DMS79 (cell line): Measurements from ENCODE around the gene TMEM74B.

Experiments
- DNase-seq: peaks from one replicate; lab custom pipeline; 2025; lab: John Stamatoyannopoulos, UW

The TMEM74B gene

DNA sequence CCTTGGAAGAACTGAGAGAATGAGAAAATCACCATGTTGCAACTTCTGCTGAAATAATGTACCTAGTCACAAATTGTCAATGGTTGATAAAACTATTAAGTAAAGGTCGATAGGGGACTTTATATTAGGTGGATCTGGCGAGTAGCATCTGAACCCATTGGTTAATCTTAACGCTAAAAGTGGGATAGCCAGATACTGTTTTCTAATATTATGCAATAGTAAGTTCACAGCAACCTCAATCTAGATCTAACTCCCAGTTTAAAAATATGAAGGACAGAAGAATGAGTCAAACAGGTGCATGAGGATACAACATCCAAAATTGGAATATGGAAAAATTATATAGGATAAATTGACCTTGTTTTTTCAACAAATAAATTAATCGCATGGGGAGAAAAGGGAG lies 47.5 kb downstream of the TMEM74B start:
- no peak for DNase-seq

DNA sequence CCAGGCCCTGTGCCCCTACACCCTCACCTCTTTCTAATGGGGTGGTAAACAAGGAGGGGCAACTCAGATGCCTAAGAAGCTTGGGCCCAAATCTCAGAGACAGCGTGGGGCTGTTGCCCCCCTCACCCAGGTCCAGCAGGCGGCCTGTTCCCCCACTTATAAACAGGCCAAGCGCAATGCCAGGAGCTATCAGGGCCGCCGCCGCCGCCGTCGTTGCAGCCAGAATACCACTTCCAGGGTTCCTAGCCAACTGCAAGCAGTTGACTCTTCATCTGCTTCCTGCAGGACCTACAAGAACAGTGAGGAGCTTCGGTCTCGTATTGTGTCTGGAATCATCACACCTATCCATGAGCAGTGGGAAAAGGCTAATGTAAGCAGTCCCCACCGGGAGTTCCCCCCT lies 49.9 kb downstream of the TMEM74B start:
- DNase-seq = no peak

DNA sequence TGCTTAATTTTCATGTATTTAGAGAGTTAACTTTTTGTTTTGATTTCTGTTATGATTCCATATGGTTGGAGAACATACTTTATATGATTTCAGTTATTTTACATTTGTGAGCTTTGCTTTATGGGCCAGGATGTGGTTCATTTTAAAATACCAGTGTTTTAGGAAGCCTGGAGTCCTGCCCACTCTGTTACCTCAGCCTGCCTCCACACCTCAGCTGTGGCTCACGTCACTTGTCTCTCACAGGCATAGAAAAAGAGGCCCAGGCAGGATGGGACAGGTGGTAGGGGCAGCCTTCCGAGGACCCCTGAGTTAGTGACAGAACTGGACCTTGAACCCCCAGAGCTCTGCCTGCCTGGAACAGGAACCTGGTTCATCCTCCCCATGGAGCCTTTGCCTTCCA lies 50.4 kb downstream of the TMEM74B start:
- DNase-seq = no peak

DNA sequence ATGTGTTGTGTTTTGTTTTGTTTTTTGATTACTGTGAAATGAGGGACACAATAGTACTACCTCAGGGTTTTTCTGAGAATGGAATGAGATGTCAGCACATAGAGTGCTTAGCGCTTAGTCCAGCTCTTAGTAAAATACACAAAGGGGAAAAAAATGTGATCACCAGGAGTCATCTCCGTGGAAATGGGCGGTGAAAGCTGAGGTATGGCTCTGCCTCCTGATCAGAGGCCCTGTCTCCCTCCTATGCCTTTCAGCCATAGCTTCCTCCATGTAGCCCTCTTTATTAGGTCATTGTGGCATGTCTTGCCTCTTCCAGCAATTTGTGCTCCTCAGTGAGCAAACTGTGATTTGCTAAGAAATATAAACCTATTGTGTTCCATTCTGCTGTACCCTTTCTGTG lies 53.4 kb downstream of the TMEM74B start:
- DNase-seq = no peak

DNA sequence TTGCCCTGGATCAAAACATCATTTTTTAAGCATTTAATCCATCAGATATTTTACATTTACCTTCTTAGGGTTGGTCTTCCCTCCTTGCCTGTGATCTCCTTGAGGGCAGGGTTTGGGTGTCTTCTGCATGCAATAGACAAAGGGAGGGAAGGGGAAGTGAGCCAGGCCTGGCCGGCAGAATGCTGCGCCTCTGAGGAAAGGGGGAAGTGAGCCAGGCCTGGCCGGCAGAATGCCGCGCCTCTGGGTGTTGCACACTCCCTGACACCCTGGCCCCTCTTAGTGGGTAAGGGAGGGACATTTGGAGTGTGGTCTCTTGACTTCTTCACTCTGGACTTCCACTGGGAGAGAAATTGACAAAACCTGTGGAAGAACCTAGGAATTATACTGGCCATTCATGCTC lies 53.9 kb downstream of the TMEM74B start:
- no peak for DNase-seq
